Endodermal cell (in vitro differentiated cells): ENCODE measurements around the gene GAS7. TPM values are rescaled to one million over a fixed set of nuclear protein-coding genes. Genes with fewer than 3 reads are reported as not detected.

Experiments used
- DNase-seq: peaks from one replicate; pipeline ENCODE4 v3.0.0-alpha.2; 2017
- H3K27ac ChIP-seq: 2 replicates; pipeline ENCODE4 v1.5.1; 2013; ENCODE audit warnings: mild to moderate bottlenecking, low read depth, low read length, moderate library complexity
- H3K27me3 ChIP-seq: 2 replicates; pipeline ENCODE4 v1.6.1; 2013; ENCODE audit warnings: mild to moderate bottlenecking, low read length, moderate library complexity; ENCODE audit not compliant: insufficient read depth, control insufficient read depth, poor library complexity, severe bottlenecking
- H3K36me3 ChIP-seq: 2 replicates; pipeline ENCODE4 v1.7.0; 2013; ENCODE audit warnings: mild to moderate bottlenecking, low read length, moderate library complexity; ENCODE audit not compliant: control insufficient read depth, insufficient read depth
- H3K4me1 ChIP-seq: one replicate; pipeline ENCODE4 v1.7.0; 2013; ENCODE audit warnings: low read length; ENCODE audit not compliant: control insufficient read depth, insufficient read depth
- H3K4me3 ChIP-seq: 2 replicates; pipeline ENCODE4 v1.5.1; 2013; ENCODE audit warnings: mild to moderate bottlenecking, low read length, moderate library complexity
- H3K9ac ChIP-seq: 2 replicates; pipeline ENCODE4 v1.6.1; 2013; ENCODE audit warnings: mild to moderate bottlenecking, low read length, moderate library complexity; ENCODE audit not compliant: poor library complexity, severe bottlenecking; ENCODE audit errors: extremely low read depth
- H3K9me3 ChIP-seq: 2 replicates; pipeline ENCODE4 v1.6.1; 2013; ENCODE audit warnings: mild to moderate bottlenecking, low read length, moderate library complexity; ENCODE audit not compliant: control insufficient read depth
- H3K27ac Mint-ChIP-seq: 2 replicates; pipeline ENCODE4 v1.8.0; 2020; ENCODE audit warnings: mixed read lengths
- H3K27me3 Mint-ChIP-seq: 2 replicates; pipeline ENCODE4 v1.8.0; 2021; ENCODE audit warnings: mild to moderate bottlenecking, mixed read lengths; ENCODE audit not compliant: insufficient read depth
- H3K36me3 Mint-ChIP-seq: 2 replicates; pipeline ENCODE4 v1.8.0; 2020; ENCODE audit warnings: low read depth, mixed read lengths
- H3K4me1 Mint-ChIP-seq: 2 replicates; pipeline ENCODE4 v1.8.0; 2020; ENCODE audit warnings: mixed read lengths
- H3K4me3 Mint-ChIP-seq: 2 replicates; pipeline ENCODE4 v1.8.0; 2020; ENCODE audit warnings: mild to moderate bottlenecking, moderate library complexity, mixed read lengths
- H3K9me3 Mint-ChIP-seq: 2 replicates; pipeline ENCODE4 v1.8.0; 2020; ENCODE audit warnings: mild to moderate bottlenecking, mixed read lengths
- CTCF ChIP-seq: fragments of 200-600 bp; sonication (generic); conservative IDR thresholded peaks from 2 replicates; pipeline ENCODE4 v1.5.0; 2021; ENCODE audit warnings: antibody characterized with exemption, mild to moderate bottlenecking
- WGBS, 2 experiments: methylation state at CpG; one replicate each; pipeline versions ENCODE4 v1.1.5 to v1.1.7; 2013; ENCODE audit warnings: missing lambda C conversion rate in 2 of 2, mixed read lengths in 1 of 2; ENCODE audit not compliant: insufficient coverage in 1 of 2, insufficient read length in 1 of 2; 5-methylcytosine and 5-hydroxymethylcytosine counted together
- total RNA-seq, 2 donors: library from RNA; stranded (reverse); fragmentation: NEBNext Ultra II Directional in 1 of 2; extraction: Animal tissue kit (Norgen Biotek cat#: 25700) in 1 of 2; gene quantifications; 2 replicates in 1 of 2; 3 replicates in 1 of 2; pipeline ENCODE4 v1.2.1, GENCODE V29; 2021

The GAS7 gene
- total RNA-seq, 2 donors from 2014 or later, result 8.6 to 14.7 TPM

- Mint-ChIP-seq H3K9me3 (peaks cover 7% of the 10 kb centered on the region), H3K4me1 (peaks cover 2% of the 10 kb centered on the region), H3K36me3 (no peaks in the 10 kb centered on the region), H3K27me3 (no peaks in the 10 kb centered on the region), H3K27ac (no peak overlapping the region), H3K4me3 (no peak overlapping the region)
- no peaks in the 10 kb centered on the region for H3K4me1 ChIP-seq
- H3K27ac ChIP-seq, result no peak overlapping the region
- H3K27me3 ChIP-seq, result no peaks in the 10 kb centered on the region
- H3K4me3 ChIP-seq, result no peak overlapping the region
- H3K9ac ChIP-seq, result no peak overlapping the region
- H3K9me3 ChIP-seq, result peaks cover 12% of the 10 kb centered on the region
- WGBS, 2 experiments, result 86 to 100% methylated on average over 2 to 6 of the region's 6 CpGs
- TF ChIP-seq CTCF, result no peak
- DNase-seq, result no peak
- no peaks in the 10 kb centered on the region for H3K36me3 ChIP-seq
Observed at GRCh38 chr17:10073941-10074340, 124.5 kb downstream of the GAS7 start.

GRCh38 chr17:10072556-10073425 is 125.6 kb downstream of the GAS7 start:
- no peak overlapping the region for H3K9ac ChIP-seq
- WGBS, 2 experiments, result 91 to 92% methylated on average over 13 to 16 of the region's 16 CpGs
- H3K27ac Mint-ChIP-seq, result peak overlapping the region; percentile 35

GRCh38 chr17:10072086-10072485 is 126.3 kb downstream of the GAS7 start:
- Histone ChIP-seq H3K4me1 (no peaks in the 10 kb centered on the region), H3K27me3 (no peaks in the 10 kb centered on the region), H3K4me3 (no peak overlapping the region), H3K36me3 (no peaks in the 10 kb centered on the region), H3K9ac (no peak overlapping the region), H3K27ac (no peak overlapping the region), H3K9me3 (peaks cover under 1% of the 10 kb centered on the region)
- H3K27ac Mint-ChIP-seq, result no peak overlapping the region
- no peak for TF ChIP-seq CTCF
- H3K36me3 Mint-ChIP-seq, result no peaks in the 10 kb centered on the region
- H3K4me1 Mint-ChIP-seq, result peaks cover 2% of the 10 kb centered on the region
- H3K27me3 Mint-ChIP-seq, result no peaks in the 10 kb centered on the region
- 94 to 97% methylated on average over 3 to 4 of the region's 4 CpGs for WGBS, 2 experiments
- no peak for DNase-seq
- H3K9me3 Mint-ChIP-seq, result peaks cover 2% of the 10 kb centered on the region
- no peak overlapping the region for H3K4me3 Mint-ChIP-seq

More at GRCh38 chr17:10072556-10073425, 125.6 kb downstream of the GAS7 start:
- Mint-ChIP-seq H3K9me3 (peaks cover 6% of the 10 kb centered on the region), H3K4me1 (peaks cover 2% of the 10 kb centered on the region), H3K36me3 (no peaks in the 10 kb centered on the region), H3K4me3 (no peak overlapping the region), H3K27me3 (no peaks in the 10 kb centered on the region)
- H3K9me3 ChIP-seq, result peaks cover 7% of the 10 kb centered on the region
- no peak overlapping the region for H3K27ac ChIP-seq
- H3K4me1 ChIP-seq, result no peaks in the 10 kb centered on the region
- DNase-seq, result no peak
- H3K27me3 ChIP-seq, result no peaks in the 10 kb centered on the region
- no peaks in the 10 kb centered on the region for H3K36me3 ChIP-seq
- H3K4me3 ChIP-seq, result no peak overlapping the region
- TF ChIP-seq CTCF, result no peak
